HepG2 (cell line): ENCODE data around the gene CDC42EP5. TPM values are rescaled to one million over a fixed set of nuclear protein-coding genes. Genes with fewer than 3 reads are reported as not detected.

Experiments
- AGO1 ChIP-seq: fragments of 200-400 bp; formaldehyde crosslinking; IDR thresholded peaks from 2 replicates; pipeline ENCODE4 v1.6.1; 2017; ENCODE audit warnings: mild to moderate bottlenecking, low read depth, low read length, moderate library complexity; ENCODE audit not compliant: poor library complexity, severe bottlenecking
- ATF7 ChIP-seq, 2 experiments: fragments of 450-650 bp in 1 of 2; sonication (generic) in 1 of 2; formaldehyde crosslinking in 1 of 2; IDR thresholded peaks; 2 replicates each; pipeline versions ENCODE4 v1.4.0 to v1.6.1; 2016 to 2020; ENCODE audit warnings: antibody characterized with exemption in 1 of 2, mild to moderate bottlenecking in 1 of 2, missing genetic modification reagents in 1 of 2
- BRF2 ChIP-seq: sonication (generic); formaldehyde crosslinking; IDR thresholded peaks from 2 replicates; pipeline ENCODE4 v1.8.1; 2022; ENCODE audit warnings: mild to moderate bottlenecking, missing genetic modification reagents
- DNMT3B ChIP-seq: conservative IDR thresholded peaks from 2 replicates; pipeline ENCODE4 v1.6.1; 2016; ENCODE audit warnings: missing biosample characterization, control low read depth
- EZH2 ChIP-seq: conservative IDR thresholded peaks from 2 replicates; pipeline ENCODE4 v1.6.1; 2012; ENCODE audit warnings: mild to moderate bottlenecking, low read depth, low read length, moderate library complexity
- HNF4G ChIP-seq, 2 experiments: sonication (generic) in 1 of 2; formaldehyde crosslinking in 1 of 2; IDR thresholded peaks; 2 replicates each; pipeline versions ENCODE4 v1.4.0 to v1.6.1; 2011 to 2020; ENCODE audit warnings: borderline replicate concordance in 2 of 2, low read depth in 2 of 2, mild to moderate bottlenecking in 2 of 2, low read length in 1 of 2, missing genetic modification reagents in 1 of 2, moderate library complexity in 1 of 2
- HOXA9 ChIP-seq: sonication (generic); formaldehyde crosslinking; IDR thresholded peaks from 2 replicates; pipeline ENCODE4 v1.8.1; 2022; ENCODE audit warnings: missing genetic modification reagents, mild to moderate bottlenecking, moderate library complexity, borderline replicate concordance
- MED8 ChIP-seq: sonication (generic); formaldehyde crosslinking; IDR thresholded peaks from 2 replicates; pipeline ENCODE4 v1.8.1; 2023; ENCODE audit warnings: mild to moderate bottlenecking, missing genetic modification reagents; ENCODE audit not compliant: insufficient replicate concordance
- MIER2 ChIP-seq: IDR thresholded peaks from 2 replicates; pipeline ENCODE4 v1.6.1; 2016; ENCODE audit warnings: missing biosample characterization, missing genetic modification reagents
- PRDM15 ChIP-seq: sonication (generic); formaldehyde crosslinking; IDR thresholded peaks from 2 replicates; pipeline ENCODE4 v1.4.0; 2020; ENCODE audit warnings: missing genetic modification reagents
- RXRA ChIP-seq: sonication (generic); formaldehyde crosslinking; IDR thresholded peaks from 2 replicates; pipeline ENCODE4 v1.5.1; 2020; ENCODE audit warnings: missing genetic modification reagents
- SRF ChIP-seq: IDR thresholded peaks from 2 replicates; pipeline ENCODE4 v1.6.1; 2011; ENCODE audit warnings: mild to moderate bottlenecking, low read depth, low read length, moderate library complexity
- TBX2 ChIP-seq: sonication (generic); formaldehyde crosslinking; IDR thresholded peaks from 2 replicates; pipeline ENCODE4 v1.5.0; 2020; ENCODE audit warnings: missing genetic modification reagents, mild to moderate bottlenecking, borderline replicate concordance
- THAP11 ChIP-seq: IDR thresholded peaks from 2 replicates; pipeline ENCODE4 v1.6.1; 2016; ENCODE audit warnings: missing biosample characterization, missing genetic modification reagents
- YY1 ChIP-seq: IDR thresholded peaks from 2 replicates; pipeline ENCODE4 v1.6.1; 2011; ENCODE audit warnings: low read length, low read depth, moderate library complexity, mild to moderate bottlenecking; ENCODE audit not compliant: insufficient read depth, insufficient replicate concordance
- ZMAT3 ChIP-seq: sonication (generic); formaldehyde crosslinking; conservative IDR thresholded peaks from 2 replicates; pipeline ENCODE4 v1.7.0; 2021; ENCODE audit warnings: missing genetic modification reagents
- ZNF256 ChIP-seq: sonication (generic); formaldehyde crosslinking; conservative IDR thresholded peaks from 2 replicates; pipeline ENCODE4 v1.4.0; 2020; ENCODE audit warnings: missing genetic modification reagents
- ZNF570 ChIP-seq: sonication (generic); formaldehyde crosslinking; IDR thresholded peaks from 2 replicates; pipeline ENCODE4 v1.4.0; 2020; ENCODE audit warnings: mild to moderate bottlenecking, missing genetic modification reagents, borderline replicate concordance
- ZNF605 ChIP-seq: sonication (generic); formaldehyde crosslinking; IDR thresholded peaks from 2 replicates; pipeline ENCODE4 v1.8.0; 2022; ENCODE audit warnings: mild to moderate bottlenecking, missing genetic modification reagents
- ZNF770 ChIP-seq: sonication (generic); formaldehyde crosslinking; IDR thresholded peaks from 2 replicates; pipeline ENCODE4 v1.5.0; 2020; ENCODE audit warnings: mild to moderate bottlenecking, missing genetic modification reagents
- ZNF772 ChIP-seq: sonication (generic); formaldehyde crosslinking; IDR thresholded peaks from 2 replicates; pipeline ENCODE4 v1.5.0; 2020; ENCODE audit warnings: mild to moderate bottlenecking, missing genetic modification reagents
- ZSCAN12 ChIP-seq: sonication (generic); formaldehyde crosslinking; IDR thresholded peaks from 2 replicates; pipeline ENCODE4 v1.9.0; 2021; ENCODE audit warnings: mild to moderate bottlenecking, missing genetic modification reagents
- polyA plus RNA-seq, 8 experiments: library from polyadenylated mRNA; depleted of rRNA in 3 of 8; stranded (reverse) in 7 of 8; unstranded in 1 of 8; fragments of >200 nt; fragmentation: Illumina TruSeq in 4 of 8; extraction: Trizol in 4 of 8; gene quantifications; 2 replicates each; pipeline versions ENCODE4 v1.2.1 to v1.2.3, GENCODE V29; 2011 to 2016; ENCODE audit warnings: low read depth in 4 of 8, missing spikeins in 1 of 8, mixed read lengths in 1 of 8; ENCODE audit not compliant: insufficient read depth in 1 of 8
- total RNA-seq, 5 experiments: library from RNA; depleted of rRNA; stranded (reverse); fragments of >200 nt; fragmentation: Illumina TruSeq; extraction: Trizol; gene quantifications; 2 replicates each; pipeline ENCODE4 v1.2.3, GENCODE V29; 2016; ENCODE audit warnings: low read depth in 1 of 5

The CDC42EP5 gene
- total and polyA plus RNA-seq, 2 of the 13 experiments (the other 11 are each of a cell fraction or from before 2014, with no cell fraction given) = 0.41 to 1.6 TPM

- TF ChIP-seq AGO1 = peak; percentile 95
- TF ChIP-seq ATF7 (IDR thresholded peaks at IDR 0.05) = no peak
- no peak for TF ChIP-seq ATF7 (CRISPR knock-in tag; IDR thresholded peaks at IDR 0.05)
- no peak for TF ChIP-seq YY1
- TF ChIP-seq TBX2 (CRISPR knock-in tag) = peak; percentile 74
- TF ChIP-seq PRDM15 (CRISPR knock-in tag) = peak; percentile 60
- no peak for TF ChIP-seq HNF4G (IDR thresholded peaks at IDR 0.05; ENCODE audit: borderline replicate concordance, low read depth, low read length)
- 0 out of 2 replicates have a peak, but pooled peaks have one; percentile 39 for TF ChIP-seq HNF4G (CRISPR knock-in tag; IDR thresholded peaks at IDR 0.05; ENCODE audit: borderline replicate concordance, low read depth)
- TF ChIP-seq DNMT3B (CRISPR knock-in tag) = 0 out of 2 replicates have a peak, but pooled peaks have one; percentile 24
- no peak for TF ChIP-seq SRF
- peak; percentile 26; the same call in 1 of the 2 replicates for TF ChIP-seq ZSCAN12 (CRISPR knock-in tag)
- no peak for TF ChIP-seq MIER2 (CRISPR knock-in tag)
- peak; percentile 59 for TF ChIP-seq ZMAT3
- no peak; the same call in none of the 2 replicates for TF ChIP-seq ZNF770
- no peak for TF ChIP-seq ZNF605
- TF ChIP-seq MED8 (CRISPR knock-in tag) = peak; percentile 84
- TF ChIP-seq EZH2 = no peak
- peak; percentile 62; the same call in 1 of the 2 replicates for TF ChIP-seq ZNF772 (CRISPR knock-in tag)
- no peak; the same call in none of the 2 replicates for TF ChIP-seq RXRA (CRISPR knock-in tag)
- peak; percentile 70; the same call in 1 of the 2 replicates for TF ChIP-seq HOXA9 (CRISPR knock-in tag)
- TF ChIP-seq ZNF570 (CRISPR knock-in tag) = no peak
- TF ChIP-seq BRF2 (CRISPR knock-in tag) = peak; percentile 87
- TF ChIP-seq ZNF256 (CRISPR knock-in tag) = no peak
- TF ChIP-seq THAP11 = no peak
Observed at GRCh38 chr19:54462655-54463530, 10.2 kb downstream of the CDC42EP5 start (continued).
